NK-92 (cell line): ENCODE results near the gene ITIH3.

Experiments
- DNase-seq: peaks from one replicate; lab custom pipeline; 2025; ENCODE audit not compliant: unreplicated experiment; lab: John Stamatoyannopoulos, UW

The ITIH3 gene

DNA sequence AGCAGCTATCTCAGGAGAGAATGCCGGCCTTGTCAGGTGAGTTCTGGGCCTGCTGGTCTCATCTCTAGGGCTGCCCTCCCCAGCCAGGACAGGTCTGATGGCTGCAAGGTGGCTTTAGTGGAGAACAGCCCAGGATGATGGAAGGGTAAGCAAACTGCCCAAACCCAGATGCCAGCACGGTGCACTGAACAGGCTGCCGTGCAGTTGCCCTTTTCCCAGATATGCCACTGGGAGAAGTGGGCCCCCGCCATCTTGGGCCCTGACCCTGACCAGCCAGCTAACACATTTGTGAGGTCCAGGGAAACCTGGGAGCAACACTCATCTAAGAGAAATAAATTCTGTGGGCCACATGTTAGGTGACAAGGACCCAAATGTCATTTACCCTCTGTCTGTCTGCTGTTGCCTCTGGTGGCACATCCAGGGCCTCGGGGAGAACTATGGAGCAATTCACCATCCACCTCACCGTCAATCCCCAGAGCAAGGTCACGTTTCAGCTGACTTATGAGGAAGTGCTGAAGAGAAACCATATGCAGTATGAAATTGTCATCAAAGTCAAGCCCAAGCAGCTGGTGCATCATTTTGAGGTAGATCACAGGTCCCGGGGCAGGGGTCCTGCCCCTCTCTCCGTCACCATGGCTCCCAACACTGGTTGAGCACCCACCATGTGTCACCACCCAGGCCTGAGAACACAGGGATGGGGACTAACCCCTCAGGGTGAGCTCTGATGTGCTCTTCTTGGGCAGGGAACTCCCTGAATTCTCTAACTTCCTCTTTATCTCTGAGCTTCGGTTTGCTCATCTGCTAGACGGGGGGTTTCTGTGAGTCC is 15.4 kb upstream of the ITIH3 start:
- DNase-seq: no peak

DNA sequence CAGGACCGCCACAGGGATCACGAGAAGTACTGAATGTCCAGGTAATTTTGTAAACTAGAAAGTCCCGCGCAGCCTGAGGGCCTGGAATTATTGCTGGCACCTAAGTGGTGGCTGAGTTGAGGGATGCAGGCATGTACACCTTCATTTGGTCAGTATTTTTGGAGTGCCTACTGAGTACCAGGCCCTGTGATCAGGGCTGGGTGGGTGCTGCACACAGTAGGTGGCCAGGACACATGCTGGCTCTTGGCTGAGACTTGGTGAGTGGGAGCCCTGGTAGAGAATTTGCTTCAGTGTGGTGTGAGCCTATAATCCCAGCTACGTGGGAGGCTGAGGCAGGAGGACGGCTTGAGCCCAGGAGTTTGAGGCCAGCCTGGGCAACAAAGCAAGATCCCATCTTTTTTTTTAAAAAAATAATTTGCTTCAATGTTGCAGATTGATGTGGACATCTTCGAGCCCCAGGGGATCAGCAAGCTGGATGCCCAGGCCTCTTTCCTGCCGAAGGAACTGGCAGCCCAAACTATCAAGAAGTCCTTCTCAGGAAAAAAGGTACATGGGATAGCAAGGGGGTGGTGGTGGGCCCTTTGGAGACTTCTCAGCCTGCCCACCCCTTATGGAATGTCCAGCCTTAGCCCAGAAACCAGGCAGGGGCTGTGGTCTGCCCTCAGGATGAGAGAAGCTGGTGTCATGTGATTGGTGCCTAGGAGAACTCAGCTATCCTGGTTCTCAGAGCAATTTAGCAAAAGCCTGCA is 14.6 kb upstream of the ITIH3 start:
- no peak for DNase-seq

DNA sequence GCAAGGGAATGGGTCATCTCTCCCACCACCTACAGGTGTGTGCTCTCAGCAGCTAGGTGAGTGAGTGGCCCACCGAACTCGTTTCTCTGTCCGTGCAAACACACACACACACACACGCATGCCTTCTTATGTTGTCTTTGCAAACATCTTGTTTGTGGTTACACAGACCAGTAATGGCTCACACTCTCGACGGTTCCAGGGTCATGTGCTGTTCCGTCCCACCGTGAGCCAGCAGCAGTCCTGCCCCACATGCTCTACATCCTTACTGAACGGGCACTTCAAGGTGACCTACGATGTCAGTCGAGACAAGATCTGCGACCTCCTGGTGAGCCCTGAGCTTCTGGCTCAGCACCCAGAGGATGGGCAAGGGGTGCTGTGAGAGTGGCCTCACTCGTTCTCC is 12.9 kb upstream of the ITIH3 start:
- no peak for DNase-seq

DNA sequence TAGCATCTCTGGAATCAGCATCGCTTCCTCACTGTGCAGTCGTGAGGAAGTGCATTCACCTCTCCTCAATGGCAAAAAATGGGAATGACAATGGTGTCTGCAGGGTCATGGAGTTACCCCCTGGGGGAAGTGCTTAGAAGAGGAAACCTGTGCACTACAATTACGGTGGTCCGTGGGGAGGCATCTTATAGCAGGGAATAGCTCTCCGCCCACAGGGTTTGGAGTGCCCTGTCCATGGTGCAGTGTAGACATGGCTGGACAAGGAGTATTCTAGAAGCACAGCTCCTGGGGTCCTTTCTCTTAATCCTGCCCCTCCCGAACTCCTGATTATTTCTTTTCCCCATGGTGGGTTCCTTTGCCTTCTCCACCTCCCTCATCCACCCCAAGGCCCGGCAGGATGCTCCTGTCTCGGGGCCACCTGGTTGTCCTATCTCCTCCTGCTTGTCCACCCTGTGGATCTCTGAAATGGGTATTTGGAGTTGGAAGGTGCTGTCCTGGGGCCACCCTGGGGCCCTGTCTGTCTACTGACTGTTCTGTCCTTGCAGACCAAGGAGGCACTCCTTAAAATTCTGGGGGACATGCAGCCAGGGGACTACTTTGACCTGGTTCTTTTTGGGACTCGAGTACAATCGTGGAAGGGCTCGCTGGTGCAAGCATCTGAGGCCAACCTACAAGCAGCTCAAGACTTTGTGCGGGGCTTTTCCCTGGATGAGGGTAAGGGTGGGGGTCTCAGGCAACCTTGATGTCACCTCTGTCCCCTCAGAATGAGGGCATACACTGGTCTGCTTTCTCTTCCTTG is 12.0 kb upstream of the ITIH3 start:
- DNase-seq: no peak

DNA sequence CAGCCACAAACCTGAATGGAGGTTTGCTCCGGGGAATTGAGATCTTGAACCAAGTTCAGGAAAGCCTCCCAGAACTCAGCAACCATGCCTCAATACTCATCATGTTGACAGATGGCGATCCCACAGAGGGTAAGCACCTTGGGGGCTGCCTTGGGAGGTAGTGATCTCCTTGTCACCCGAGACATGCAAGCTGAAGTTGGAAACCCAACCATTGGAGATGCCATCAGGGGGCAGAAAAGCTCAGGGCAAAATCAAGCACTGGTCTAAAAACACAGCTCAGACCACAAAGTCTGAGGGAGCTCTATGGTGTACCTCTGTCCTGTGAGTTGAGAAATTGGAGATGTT is 11.4 kb upstream of the ITIH3 start:
- DNase-seq: no peak

DNA sequence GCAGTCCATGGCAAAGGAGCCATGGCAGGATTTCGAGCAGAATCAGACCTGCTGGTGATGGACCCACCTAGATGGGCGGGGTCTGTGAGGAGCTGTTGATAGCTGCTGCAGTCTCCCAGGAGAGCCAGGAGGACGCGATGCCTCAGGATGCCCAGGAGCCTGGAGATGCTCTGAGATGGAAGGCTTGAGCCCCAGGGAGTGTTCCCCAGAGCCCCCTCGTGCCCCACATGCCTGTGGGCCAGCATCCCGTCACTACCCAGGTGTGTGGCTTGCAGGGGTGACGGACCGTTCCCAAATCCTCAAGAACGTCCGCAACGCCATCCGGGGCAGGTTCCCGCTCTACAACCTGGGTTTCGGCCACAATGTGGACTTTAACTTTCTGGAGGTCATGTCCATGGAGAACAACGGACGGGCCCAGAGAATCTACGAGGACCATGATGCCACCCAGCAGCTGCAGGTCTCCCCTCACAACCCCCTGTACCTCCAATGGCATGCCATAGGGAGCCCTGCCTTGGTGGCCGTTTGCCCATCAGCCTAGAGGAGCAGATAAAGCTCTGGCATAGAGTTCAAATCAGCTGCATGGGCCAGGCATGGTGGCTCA is 10.5 kb upstream of the ITIH3 start:
- DNase-seq: no peak

DNA sequence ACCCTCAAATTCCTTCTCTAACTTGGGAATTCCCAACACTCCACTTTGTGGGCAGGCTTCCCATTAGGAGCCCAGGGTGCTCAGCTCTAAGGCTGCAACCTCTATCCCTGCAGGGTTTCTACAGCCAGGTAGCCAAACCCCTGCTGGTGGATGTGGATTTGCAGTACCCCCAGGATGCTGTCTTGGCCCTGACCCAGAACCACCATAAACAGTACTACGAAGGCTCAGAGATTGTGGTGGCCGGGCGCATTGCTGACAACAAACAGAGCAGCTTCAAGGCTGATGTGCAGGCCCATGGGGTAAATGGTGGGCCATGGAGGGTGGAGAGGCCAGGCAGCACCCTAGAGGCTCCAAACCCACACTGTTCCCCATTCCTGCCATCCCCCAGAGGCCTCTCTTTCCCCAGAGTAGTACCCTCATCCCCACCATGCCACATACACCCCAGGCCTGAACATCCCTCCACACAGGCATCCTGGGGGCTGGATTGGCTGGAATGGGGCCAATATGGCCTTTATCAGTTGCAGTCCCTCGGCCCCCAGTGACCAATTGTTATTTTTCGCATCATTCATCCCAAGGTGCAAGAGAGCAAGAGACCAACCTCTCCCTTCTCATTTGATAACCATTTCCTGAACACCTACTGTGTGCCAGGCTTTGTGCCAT is 9.5 kb upstream of the ITIH3 start:
- DNase-seq: no peak

DNA sequence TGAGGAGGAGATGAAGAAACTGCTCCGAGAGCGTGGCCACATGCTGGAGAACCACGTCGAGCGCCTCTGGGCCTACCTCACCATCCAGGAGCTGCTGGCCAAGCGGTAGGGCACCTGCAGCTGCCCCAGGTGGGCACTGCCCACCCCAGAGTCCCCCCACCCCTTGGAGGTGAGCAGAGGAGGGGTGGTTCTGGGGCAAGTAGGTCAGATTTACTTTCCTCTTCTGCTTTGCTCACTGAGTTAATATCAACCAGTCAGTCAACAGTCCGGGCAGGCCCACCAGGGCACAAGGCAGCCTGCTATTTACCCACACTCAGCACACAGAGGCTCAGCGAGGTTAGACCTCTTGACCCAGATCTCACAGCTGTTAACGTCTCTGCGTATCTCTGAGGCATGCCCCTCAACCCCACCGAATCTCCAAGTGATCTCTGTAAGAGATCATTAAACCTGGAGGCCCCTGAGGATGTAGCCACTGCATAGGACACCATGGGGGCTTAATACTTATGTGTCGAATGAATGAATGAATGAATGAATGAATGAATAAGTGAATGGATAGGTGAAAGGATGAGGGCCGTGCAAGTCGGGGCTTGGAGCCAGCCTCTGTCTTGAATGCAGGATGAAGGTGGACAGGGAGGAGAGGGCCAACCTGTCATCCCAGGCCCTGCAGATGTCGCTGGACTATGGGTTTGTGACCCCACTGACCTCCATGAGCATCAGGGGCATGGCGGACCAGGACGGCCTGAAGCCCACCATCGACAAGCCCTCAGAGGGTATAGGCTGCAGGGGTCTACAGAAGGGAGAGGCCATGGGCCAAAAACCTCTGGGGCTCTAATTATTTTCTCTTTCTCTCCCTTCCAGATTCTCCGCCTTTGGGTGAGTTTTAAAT is 8.0 kb upstream of the ITIH3 start:
- DNase-seq: no peak

DNA sequence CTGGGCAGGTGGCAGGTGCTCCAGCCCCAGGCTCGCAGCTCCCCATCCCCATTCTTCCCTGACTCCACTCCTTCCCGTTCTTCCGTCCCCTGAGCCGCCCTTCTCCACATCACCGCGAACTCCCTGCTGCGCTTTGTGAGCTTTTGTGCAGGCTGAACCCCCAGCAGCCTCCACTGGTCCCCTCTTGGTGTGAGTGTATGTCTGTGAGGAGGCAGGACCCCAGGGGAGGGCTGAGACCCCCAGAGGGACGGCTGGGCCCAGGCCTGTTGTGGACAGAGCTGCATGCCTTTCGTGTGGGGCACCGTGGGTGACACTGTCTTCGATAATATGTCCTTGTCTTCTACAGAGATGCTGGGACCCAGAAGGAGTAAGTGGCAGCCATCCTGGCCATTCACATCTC is 7.3 kb upstream of the ITIH3 start:
- DNase-seq: no peak

DNA sequence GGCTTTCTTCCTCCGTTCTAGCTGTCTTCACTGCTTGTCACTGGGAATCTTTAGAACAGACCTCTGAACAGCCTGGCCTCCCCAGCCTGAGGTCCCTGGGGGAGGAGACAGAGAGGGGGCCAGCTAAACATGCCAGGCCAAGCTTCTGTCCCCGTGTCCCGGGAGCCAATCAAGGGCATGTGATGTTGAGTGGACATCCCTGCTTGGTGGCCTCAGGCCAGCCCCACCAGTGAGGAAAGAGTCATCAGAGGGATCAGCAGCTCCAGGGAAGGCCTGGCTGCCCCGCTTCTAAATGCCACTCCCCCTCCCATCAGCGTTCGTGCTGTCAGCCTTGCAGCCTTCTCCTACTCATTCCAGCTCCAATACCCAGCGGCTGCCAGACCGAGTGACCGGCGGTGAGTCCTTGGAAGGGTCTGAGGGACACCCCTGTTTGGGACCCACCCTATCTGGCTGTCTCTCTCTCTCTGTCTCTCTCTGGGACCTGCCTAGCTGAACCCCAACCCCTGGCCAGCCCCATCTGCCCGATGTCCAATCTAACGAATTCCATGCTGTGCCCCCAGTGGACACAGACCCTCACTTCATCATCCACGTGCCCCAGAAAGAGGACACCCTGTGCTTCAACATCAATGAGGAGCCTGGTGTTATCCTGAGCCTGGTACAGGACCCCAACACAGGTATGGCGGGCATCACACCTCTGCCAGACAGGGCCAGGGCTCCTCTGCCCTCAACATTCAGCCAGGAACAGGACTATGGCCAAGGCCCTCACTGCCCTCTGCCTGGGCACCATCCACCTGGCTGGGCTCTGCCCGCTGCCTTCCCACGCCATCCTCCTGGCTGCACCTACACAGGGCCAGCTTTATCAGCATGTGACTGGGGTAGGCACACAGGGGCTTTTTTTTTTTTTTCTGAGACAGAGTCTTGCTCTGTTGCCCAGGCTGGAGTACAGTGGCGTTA is 6.6 kb upstream of the ITIH3 start:
- DNase-seq: no peak

DNA sequence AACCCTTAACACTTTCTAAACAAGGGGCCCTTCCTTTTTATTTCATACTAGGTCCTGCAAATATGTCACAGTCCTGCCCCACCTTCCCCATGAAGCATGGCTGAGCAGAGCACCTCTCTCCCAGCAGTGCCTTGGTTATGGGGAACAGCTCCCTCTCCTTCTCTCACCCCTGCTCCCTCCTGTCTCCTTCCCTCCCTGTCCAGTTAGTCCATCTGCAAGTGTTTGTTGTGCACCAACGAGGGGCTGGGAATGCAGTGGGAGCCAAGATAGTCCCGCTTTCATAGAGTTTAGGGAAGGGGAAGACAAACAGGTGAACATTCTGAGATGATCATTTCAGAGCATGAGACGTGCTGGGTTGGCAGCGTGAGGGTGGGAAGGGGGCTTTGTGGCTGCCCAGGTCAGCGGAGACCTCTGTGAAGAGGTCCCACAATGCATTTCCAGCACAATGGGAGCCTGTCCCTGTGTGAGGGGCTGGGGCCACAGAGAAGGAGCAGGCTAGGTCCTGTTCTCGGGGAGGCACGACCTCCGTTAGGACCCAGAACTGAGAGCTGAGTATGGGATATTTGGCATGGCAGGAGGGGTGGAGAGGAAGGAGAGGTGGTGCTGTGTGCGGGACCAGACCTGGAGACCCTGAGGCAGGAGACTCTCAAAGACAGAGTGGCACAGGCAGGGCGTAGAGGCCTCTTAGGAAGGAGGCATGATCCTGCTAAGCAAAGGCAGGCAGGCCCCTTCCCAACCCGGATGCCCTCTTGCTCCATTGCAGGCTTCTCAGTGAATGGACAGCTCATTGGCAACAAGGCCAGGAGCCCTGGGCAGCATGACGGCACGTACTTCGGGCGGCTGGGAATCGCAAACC is 5.5 kb upstream of the ITIH3 start:
- DNase-seq: no peak

DNA sequence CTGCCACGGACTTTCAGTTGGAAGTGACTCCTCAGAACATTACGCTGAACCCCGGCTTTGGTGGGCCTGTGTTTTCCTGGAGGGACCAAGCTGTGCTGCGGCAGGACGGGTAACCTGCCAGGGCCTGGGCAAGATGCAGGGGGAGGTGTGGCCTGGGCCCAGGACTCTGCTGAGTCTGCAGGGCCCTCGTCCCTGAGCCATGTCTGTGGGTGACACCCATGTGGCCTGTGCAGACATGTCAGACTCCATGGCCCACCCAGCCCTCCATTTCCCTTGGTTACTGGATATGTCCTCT is 4.9 kb upstream of the ITIH3 start:
- DNase-seq: no peak

DNA sequence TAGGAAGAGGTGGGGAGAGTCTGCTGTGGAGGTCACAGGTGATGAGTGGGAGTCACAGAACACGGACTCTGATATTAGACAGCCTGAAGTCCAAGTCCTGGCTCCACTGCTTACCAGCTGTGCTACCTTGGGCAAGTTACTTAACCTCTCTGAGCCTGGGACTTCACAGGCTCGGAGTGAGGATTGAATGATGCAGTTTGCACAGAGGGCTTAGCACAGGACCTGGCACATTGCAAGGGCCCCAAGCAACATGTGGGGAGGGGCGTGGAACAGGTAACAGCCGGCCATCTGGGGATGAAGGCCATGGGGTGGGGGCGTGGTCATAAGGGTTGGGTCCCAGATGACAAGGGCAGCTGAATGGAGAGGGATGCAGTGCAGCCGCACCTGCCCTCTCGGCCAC is 4.3 kb upstream of the ITIH3 start:
- DNase-seq: no peak

DNA sequence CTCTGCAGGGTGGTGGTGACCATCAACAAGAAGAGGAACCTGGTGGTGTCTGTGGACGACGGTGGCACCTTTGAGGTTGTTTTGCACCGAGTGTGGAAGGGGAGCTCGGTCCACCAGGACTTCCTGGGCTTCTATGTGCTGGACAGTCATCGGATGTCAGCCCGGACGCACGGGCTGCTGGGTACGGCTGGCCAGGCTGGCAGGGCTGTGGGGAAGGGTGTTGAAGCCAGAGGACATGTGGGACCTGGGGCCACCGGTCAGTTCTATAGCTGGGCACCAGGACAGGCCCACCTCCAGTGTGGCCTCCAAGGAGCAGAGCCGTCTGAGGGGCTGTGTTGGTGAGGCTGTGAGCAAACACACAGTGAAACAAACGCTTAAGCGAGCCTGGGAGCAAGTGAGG is 3.9 kb upstream of the ITIH3 start:
- no peak for DNase-seq

DNA sequence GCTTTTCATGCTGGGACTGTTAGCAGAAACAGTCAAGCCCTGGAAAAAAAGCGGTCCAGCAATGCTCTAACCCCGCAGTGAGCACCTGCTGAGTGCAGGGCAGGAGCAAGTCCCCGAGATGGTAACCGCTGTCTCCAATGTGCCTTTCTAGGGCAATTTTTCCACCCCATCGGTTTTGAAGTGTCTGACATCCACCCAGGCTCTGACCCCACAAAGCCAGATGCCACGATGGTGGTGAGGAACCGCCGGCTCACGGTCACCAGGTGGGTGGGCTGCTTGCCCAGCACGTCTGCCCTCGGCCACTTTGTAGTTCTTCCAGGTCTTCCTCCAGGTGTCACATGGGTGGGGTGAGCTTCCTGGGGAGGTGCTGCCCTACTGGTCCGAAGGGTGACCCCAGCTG is 3.2 kb upstream of the ITIH3 start:
- no peak for DNase-seq

DNA sequence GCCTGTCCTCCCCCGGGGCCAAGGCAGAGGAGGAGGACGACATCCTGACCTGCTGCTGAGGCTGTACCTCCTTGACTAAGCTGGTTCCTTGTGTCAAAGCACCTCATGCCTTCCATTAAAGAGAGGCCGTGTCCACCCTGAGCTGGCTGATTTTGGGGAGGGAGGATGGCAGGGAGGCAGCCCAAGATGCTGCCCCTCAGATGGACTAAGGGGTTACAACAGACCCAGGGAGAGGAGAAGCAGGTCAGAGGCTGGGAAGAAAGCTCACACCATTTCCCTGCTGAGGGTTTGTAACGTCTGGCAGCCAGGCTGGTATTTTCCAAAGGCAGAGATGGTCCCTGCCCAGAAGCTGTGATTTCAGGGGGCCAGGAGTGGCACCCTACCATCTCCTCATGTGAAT is 2.7 kb upstream of the ITIH3 start:
- no peak for DNase-seq

DNA sequence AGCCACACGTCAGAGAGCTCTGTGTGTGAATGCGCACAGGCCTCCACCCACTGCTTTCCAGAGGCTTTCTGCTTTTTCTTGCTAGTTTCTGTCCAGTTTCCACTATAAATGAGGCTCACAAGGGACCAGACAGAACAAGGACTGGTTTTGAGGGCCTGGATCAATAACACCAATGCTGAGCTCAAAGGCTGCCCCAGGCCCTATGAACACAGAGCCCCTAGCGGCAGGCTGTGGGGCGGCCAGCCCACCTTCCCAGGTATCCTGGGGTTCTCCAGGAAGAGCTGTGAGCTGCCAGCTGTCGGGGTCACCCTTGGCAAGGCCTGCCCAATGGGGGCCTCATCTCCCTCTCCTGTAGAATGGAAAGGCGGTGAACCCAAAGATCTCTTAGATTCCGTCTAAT is 2.2 kb upstream of the ITIH3 start:
- no peak for DNase-seq
